MCF 10A (cell line): ENCODE data around the gene BPIFB2. TPM values are rescaled to one million over a fixed set of nuclear protein-coding genes. Genes with fewer than 3 reads are reported as not detected.

Experiments
- BruUV-seq: library from RNA; stranded (reverse); fragments of 400-500 nt; replicated peaks from 2 replicates; lab custom pipeline; 2021; lab: Mats Ljungman, UMichigan
- CTCF ChIA-PET: fragments of 300-600 bp; sonication (Branson Sonifier 250); formaldehyde crosslinking; extraction: SDS; loops from one replicate; lab custom pipeline; 2021; ENCODE audit warnings: antibody characterized with exemption, inconsistent platforms; lab: Yijun Ruan, JAX
- POLR2A ChIA-PET: fragments of 300-600, 350-650 bp; sonication (Branson Sonifier 250); formaldehyde crosslinking; extraction: SDS; loops from one replicate; lab custom pipeline; 2020; ENCODE audit warnings: antibody characterized with exemption, inconsistent platforms; lab: Yijun Ruan, JAX
- DNase-seq: peaks from one replicate; pipeline ENCODE4 v3.0.0-alpha.2; 2018; ENCODE audit not compliant: unreplicated experiment
- H3K27ac Mint-ChIP-seq: one replicate; pipeline ENCODE4 v1.8.0; 2022; ENCODE audit warnings: mild to moderate bottlenecking, low read depth, mixed read lengths; ENCODE audit not compliant: unreplicated experiment
- H3K27me3 Mint-ChIP-seq: one replicate; pipeline ENCODE4 v1.8.0; 2022; ENCODE audit warnings: mixed read lengths; ENCODE audit not compliant: insufficient read depth, unreplicated experiment
- H3K36me3 Mint-ChIP-seq: one replicate; pipeline ENCODE4 v1.8.0; 2022; ENCODE audit warnings: mild to moderate bottlenecking, moderate library complexity, mixed read lengths; ENCODE audit not compliant: insufficient read depth, unreplicated experiment
- H3K4me1 Mint-ChIP-seq: one replicate; pipeline ENCODE4 v1.8.0; 2022; ENCODE audit warnings: mixed read lengths; ENCODE audit not compliant: insufficient read depth, unreplicated experiment
- H3K4me3 Mint-ChIP-seq: one replicate; pipeline ENCODE4 v1.8.0; 2022; ENCODE audit warnings: mild to moderate bottlenecking, moderate library complexity, mixed read lengths; ENCODE audit not compliant: unreplicated experiment
- H3K9me3 Mint-ChIP-seq: one replicate; pipeline ENCODE4 v1.8.0; 2022; ENCODE audit warnings: mixed read lengths; ENCODE audit not compliant: unreplicated experiment
- CTCF ChIP-seq: fragments of 200-600 bp; IDR thresholded peaks from one replicate; pipeline ENCODE4 v1.8.0; 2022; ENCODE audit warnings: antibody characterized with exemption, mild to moderate bottlenecking; ENCODE audit not compliant: unreplicated experiment
- intact Hi-C: fragments of 100-400 bp; cut with micrococcal nuclease; formaldehyde crosslinking; loops from 2 replicates; pipeline ENCODE4 v1.14.1; 2022
- total RNA-seq: library from RNA; stranded (reverse); gene quantifications from 2 replicates; pipeline ENCODE4 v1.2.3, GENCODE V29; 2022

BPIFB2 gene
- total RNA-seq, 1 experiment from 2014 or later, result not detected

- no peaks in the 10 kb centered on the region for H3K4me1 Mint-ChIP-seq
- no peaks in the 10 kb centered on the region for H3K36me3 Mint-ChIP-seq
- no peaks in the 10 kb centered on the region for H3K9me3 Mint-ChIP-seq
- H3K4me3 Mint-ChIP-seq, result no peak overlapping the region
- no peak overlapping the region for H3K27ac Mint-ChIP-seq
- intact Hi-C loops, result no loop called here
- TF ChIP-seq CTCF, result no peak
- peaks cover 49% of the 10 kb centered on the region for H3K27me3 Mint-ChIP-seq
- BruUV-seq, result no TSS peak
- no peak for DNase-seq
- ChIA-PET CTCF (interaction anchor here (0.7 kb wide), 1 partner anchor 328 kb away, joined by 3 read pairs; no protein-coding TSS in a partner anchor), POLR2A (no interaction called here)
Measured at GRCh38 chr20:33054791-33055190, 47.3 kb downstream of the BPIFB2 start.

- peaks cover 46% of the 10 kb centered on the region for H3K27me3 Mint-ChIP-seq
- no peak overlapping the region for H3K27ac Mint-ChIP-seq
- DNase-seq, result no peak
- CTCF ChIA-PET, result interaction anchor here (1.1 kb wide), 1 partner anchor 16 kb away, joined by 3 read pairs; no protein-coding TSS in a partner anchor
- TF ChIP-seq CTCF, result no peak
- H3K4me3 Mint-ChIP-seq, result no peak overlapping the region
- no TSS peak for BruUV-seq
- POLR2A ChIA-PET, result interaction anchor here (0.6 kb wide), 1 partner anchor 185 kb away, joined by 3 read pairs; no protein-coding TSS in a partner anchor
- H3K36me3 Mint-ChIP-seq, result no peaks in the 10 kb centered on the region
- H3K4me1 Mint-ChIP-seq, result no peaks in the 10 kb centered on the region
- intact Hi-C loops, result no loop called here
- no peaks in the 10 kb centered on the region for H3K9me3 Mint-ChIP-seq
Measured at GRCh38 chr20:33059136-33059535, 51.6 kb downstream of the BPIFB2 start.

GRCh38 chr20:33059741-33060390 lies 52.4 kb downstream of the BPIFB2 start:
- DNase-seq, result no peak
- ChIA-PET CTCF (interaction anchor here (0.6 kb wide), 1 partner anchor 21 kb away, joined by 3 read pairs; no protein-coding TSS in a partner anchor), POLR2A (interaction anchor here (0.7 kb wide), 1 partner anchor 72 kb away, joined by 3 read pairs; no protein-coding TSS in a partner anchor)
- intact Hi-C loops, result no loop called here
- peaks cover 39% of the 10 kb centered on the region for H3K27me3 Mint-ChIP-seq
- no peaks in the 10 kb centered on the region for H3K36me3 Mint-ChIP-seq
- H3K4me1 Mint-ChIP-seq, result no peaks in the 10 kb centered on the region
- no peaks in the 10 kb centered on the region for H3K9me3 Mint-ChIP-seq
- no peak for TF ChIP-seq CTCF
- no TSS peak for BruUV-seq
- no peak overlapping the region for H3K27ac Mint-ChIP-seq
- H3K4me3 Mint-ChIP-seq, result no peak overlapping the region

GRCh38 chr20:33061658-33062028 lies 54.1 kb downstream of the BPIFB2 start:
- H3K4me3 Mint-ChIP-seq, result no peak overlapping the region
- TF ChIP-seq CTCF, result no peak
- CTCF ChIA-PET, result no interaction called here
- intact Hi-C loops, result no loop called here
- H3K4me1 Mint-ChIP-seq, result no peaks in the 10 kb centered on the region
- POLR2A ChIA-PET, result no interaction called here
- H3K27me3 Mint-ChIP-seq, result peaks cover 21% of the 10 kb centered on the region
- no peaks in the 10 kb centered on the region for H3K36me3 Mint-ChIP-seq
- DNase-seq, result no peak
- no peak overlapping the region for H3K27ac Mint-ChIP-seq
- no peaks in the 10 kb centered on the region for H3K9me3 Mint-ChIP-seq
- no TSS peak for BruUV-seq
